ENCODE data around the gene C2orf92. TPM values are rescaled to one million over a fixed set of nuclear protein-coding genes. Genes with fewer than 3 reads are reported as not detected.
"Not testable (repeated sequence)": the region's sequence is repeated elsewhere in the genome, so short reads cannot be mapped to it uniquely, and the experiment has no call there.

Gene C2orf92
- 1 to 10 TPM; 5.1 to 7.1 TPM for total RNA-seq
- long read RNA-seq, donor 1, result 0 reads
- long read RNA-seq, donor 2, result 0 reads

- intact Hi-C loops (cut with DNase I), result no loop called here
- DNase-seq (ENCODE audit: low spot score), result no peak
Observed at GRCh38 chr2:97669448-97669847, at the start of gene C2orf92. Gene C2orf92, plus strand, starts transcription at chr2:97669713. Its CDS starts 76 bp downstream, at chr2:97669789.

GRCh38 chr2:97620492-97620891 lies 49.0 kb upstream of the C2orf92 start:
- DNase-seq (ENCODE audit: low spot score); intact Hi-C loops (cut with DNase I): not testable (repeated sequence)

- DNase-seq (ENCODE audit: low spot score); intact Hi-C loops (cut with DNase I): not testable (repeated sequence)
Observed at GRCh38 chr2:97622976-97623375, 46.5 kb upstream of the C2orf92 start.

GRCh38 chr2:97625354-97626048 lies 44.0 kb upstream of the C2orf92 start:
- intact Hi-C loops (cut with DNase I); DNase-seq (ENCODE audit: low spot score): not testable (repeated sequence)

GRCh38 chr2:97626049-97626430 lies 43.5 kb upstream of the C2orf92 start:
- intact Hi-C loops (cut with DNase I); DNase-seq (ENCODE audit: low spot score): not testable (repeated sequence)

- intact Hi-C loops (cut with DNase I), result no loop called here
- no peak for DNase-seq (ENCODE audit: low spot score)
Observed at GRCh38 chr2:97644023-97644717, 25.3 kb upstream of the C2orf92 start.

GRCh38 chr2:97645112-97645694 lies 24.3 kb upstream of the C2orf92 start:
- no peak for DNase-seq (ENCODE audit: low spot score)
- intact Hi-C loops (cut with DNase I), result no loop called here

- intact Hi-C loops (cut with DNase I), result no loop called here
Observed at GRCh38 chr2:97645695-97646629, 23.6 kb upstream of the C2orf92 start, which contains the start of gene COX5B. Gene COX5B, plus strand, starts transcription at chr2:97646062. Its CDS starts 25 bp downstream, at chr2:97646087.

GRCh38 chr2:97646977-97647376 lies 22.5 kb upstream of the C2orf92 start:
- no peak for DNase-seq (ENCODE audit: low spot score)
- intact Hi-C loops (cut with DNase I), result no loop called here

More at GRCh38 chr2:97645695-97646629, 23.6 kb upstream of the C2orf92 start, which contains the start of gene COX5B:
- DNase-seq (ENCODE audit: low spot score), result peak; percentile 100

- no peak for DNase-seq (ENCODE audit: low spot score)
- intact Hi-C loops (cut with DNase I), result no loop called here
Observed at GRCh38 chr2:97651114-97651513, 18.4 kb upstream of the C2orf92 start.

GRCh38 chr2:97653473-97653872 lies 16.0 kb upstream of the C2orf92 start:
- intact Hi-C loops (cut with DNase I), result no loop called here
- no peak for DNase-seq (ENCODE audit: low spot score)

- DNase-seq (ENCODE audit: low spot score), result no peak
- intact Hi-C loops (cut with DNase I), result no loop called here
Observed at GRCh38 chr2:97653874-97654273, 15.6 kb upstream of the C2orf92 start.

GRCh38 chr2:97654309-97654708 lies 15.2 kb upstream of the C2orf92 start:
- no peak for DNase-seq (ENCODE audit: low spot score)
- intact Hi-C loops (cut with DNase I), result no loop called here

GRCh38 chr2:97654791-97655190 lies 14.7 kb upstream of the C2orf92 start:
- DNase-seq (ENCODE audit: low spot score), result no peak
- intact Hi-C loops (cut with DNase I), result no loop called here

GRCh38 chr2:97656129-97656755 lies 13.3 kb upstream of the C2orf92 start:
- no peak for DNase-seq (ENCODE audit: low spot score)
- intact Hi-C loops (cut with DNase I), result no loop called here

GRCh38 chr2:97656905-97657587 lies 12.5 kb upstream of the C2orf92 start:
- DNase-seq (ENCODE audit: low spot score), result no peak
- intact Hi-C loops (cut with DNase I), result no loop called here

- intact Hi-C loops (cut with DNase I), result no loop called here
- DNase-seq (ENCODE audit: low spot score), result no peak
Observed at GRCh38 chr2:97657986-97658690, 11.4 kb upstream of the C2orf92 start.

All from posterior vena cava (tissue), 2 donors.